Effector memory CD8-positive, alpha-beta T cell (primary cell): ENCODE measurements around the gene GRAMD1A.

ENCODE experiments used
- ATAC-seq: fragments of 150-1000 bp; cut with Tn5 transposase; replicated peaks from 2 replicates; pipeline ENCODE4 v1.10.0; 2021; ENCODE audit warnings: mild to moderate bottlenecking, moderate library complexity
- DNase-seq, 3 experiments: peaks; one replicate each; pipeline ENCODE4 v3.0.0; 2021
- H3K27ac Mint-ChIP-seq, 2 donors: one replicate each; pipeline ENCODE4 v1.8.0; 2022; ENCODE audit warnings: mild to moderate bottlenecking in 2 of 2, mixed read lengths in 2 of 2, moderate library complexity in 2 of 2
- H3K27me3 Mint-ChIP-seq, 2 donors: one replicate each; pipeline ENCODE4 v1.8.0; 2022; ENCODE audit warnings: mixed read lengths in 2 of 2
- H3K36me3 Mint-ChIP-seq: one replicate; pipeline ENCODE4 v1.8.0; 2022; ENCODE audit warnings: mild to moderate bottlenecking, moderate library complexity, mixed read lengths; ENCODE audit not compliant: insufficient read depth
- H3K4me1 Mint-ChIP-seq, 2 donors: one replicate each; pipeline ENCODE4 v1.8.0; 2022; ENCODE audit warnings: low read depth in 2 of 2, mixed read lengths in 2 of 2
- H3K4me3 Mint-ChIP-seq, 2 donors: one replicate each; pipeline ENCODE4 v1.8.0; 2022; ENCODE audit warnings: mild to moderate bottlenecking in 2 of 2, mixed read lengths in 2 of 2, moderate library complexity in 2 of 2
- H3K9me3 Mint-ChIP-seq, 2 donors: one replicate each; pipeline ENCODE4 v1.8.0; 2022; ENCODE audit warnings: mixed read lengths in 2 of 2

The GRAMD1A gene

GRCh38 chr19:35055715-35056179, 55.6 kb downstream of the GRAMD1A start:
- Mint-ChIP-seq H3K27me3 (peaks cover 18 to 19% of the 10 kb centered on the region in 2 donors), H3K27ac (no peak overlapping the region), H3K4me1 (peaks cover 0 to 4% of the 10 kb centered on the region in 2 donors), H3K36me3 (no peaks in the 10 kb centered on the region), H3K9me3 (no peaks in the 10 kb centered on the region), H3K4me3 (no peak overlapping the region)
- DNase-seq = no peak
- peak; percentile 40 for ATAC-seq

DNA sequence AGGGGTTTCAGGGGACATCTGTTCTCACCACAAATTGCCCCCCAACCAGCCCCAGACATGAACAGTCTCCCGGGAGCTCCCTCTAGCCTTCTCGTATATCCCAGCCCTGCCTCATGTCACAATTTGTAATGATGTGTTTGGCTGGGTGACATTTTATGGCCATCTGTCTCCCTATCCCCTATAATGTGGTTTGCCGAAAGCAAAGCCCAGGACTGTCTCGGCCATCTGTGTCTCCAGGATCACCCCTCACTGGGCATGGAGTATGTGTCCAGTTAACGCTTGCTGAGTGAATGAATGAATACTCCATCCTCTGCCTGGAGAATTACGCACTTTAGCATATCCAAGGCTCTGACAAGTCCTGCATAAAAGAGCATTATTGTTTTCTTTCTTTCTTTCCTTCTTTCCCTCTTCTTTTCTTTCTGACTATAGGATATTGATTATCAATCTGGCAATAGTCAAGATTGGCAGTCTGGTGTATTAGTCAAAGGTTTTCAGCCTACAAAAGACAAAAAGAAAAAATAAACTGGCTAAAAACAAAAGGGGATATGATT, 56.5 kb downstream of the GRAMD1A start:
- DNase-seq (no peak), ATAC-seq (no peak)
- Mint-ChIP-seq H3K27ac (no peak overlapping the region), H3K36me3 (no peaks in the 10 kb centered on the region), H3K4me3 (no peak overlapping the region), H3K4me1 (peaks cover 0 to 4% of the 10 kb centered on the region in 2 donors), H3K9me3 (no peaks in the 10 kb centered on the region), H3K27me3 (peaks cover 18 to 19% of the 10 kb centered on the region in 2 donors)

DNA sequence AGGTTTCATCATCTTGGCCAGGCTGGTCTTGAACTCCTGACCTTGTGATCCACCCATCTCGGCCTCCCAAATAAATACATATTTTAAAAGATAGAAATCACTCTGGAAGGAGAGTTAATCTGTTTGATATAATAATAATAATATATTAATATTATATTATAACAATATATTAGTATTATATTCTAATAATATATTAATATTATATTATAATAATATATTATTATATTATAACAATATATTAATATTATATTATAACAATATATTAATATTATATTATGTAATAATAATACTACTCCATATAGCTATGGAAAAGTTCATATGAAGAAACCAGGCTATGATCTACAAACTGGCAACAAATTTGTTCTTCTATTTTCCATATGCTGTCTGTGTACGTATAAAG, 58.2 kb downstream of the GRAMD1A start:
- Mint-ChIP-seq H3K36me3 (no peaks in the 10 kb centered on the region), H3K4me1 (peaks cover 0 to 4% of the 10 kb centered on the region in 2 donors), H3K9me3 (no peaks in the 10 kb centered on the region), H3K27ac (no peak overlapping the region), H3K4me3 (no peak overlapping the region), H3K27me3 (peaks cover 18 to 19% of the 10 kb centered on the region in 2 donors)
- DNase-seq (no peak), ATAC-seq (no peak)

GRCh38 chr19:35059006-35059798, 59.1 kb downstream of the GRAMD1A start:
- Mint-ChIP-seq H3K36me3 (no peaks in the 10 kb centered on the region), H3K27me3 (peaks cover 18 to 19% of the 10 kb centered on the region in 2 donors), H3K9me3 (no peaks in the 10 kb centered on the region), H3K27ac (no peak overlapping the region), H3K4me1 (peaks cover 0 to 4% of the 10 kb centered on the region in 2 donors), H3K4me3 (no peak overlapping the region)
- ATAC-seq = no peak
- DNase-seq = no peak

DNA sequence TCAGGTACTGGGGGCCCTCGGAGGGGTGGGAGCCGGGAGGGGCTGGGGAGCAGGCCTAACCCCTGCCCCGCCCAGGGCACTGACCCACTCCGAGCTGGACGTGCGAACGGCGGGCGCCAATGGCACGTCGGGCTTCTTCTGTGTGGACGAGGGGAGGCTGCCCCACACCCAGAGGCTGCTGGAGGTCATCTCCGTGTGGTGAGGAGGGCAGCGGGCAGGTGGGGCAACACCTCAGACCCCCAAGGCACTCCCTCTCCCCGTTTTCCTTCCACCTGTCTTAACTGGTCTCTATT, 59.6 kb downstream of the GRAMD1A start:
- peaks cover 0 to 4% of the 10 kb centered on the region in 2 donors for H3K4me1 Mint-ChIP-seq
- ATAC-seq = no peak
- H3K4me3 Mint-ChIP-seq = no peak overlapping the region
- no peak for DNase-seq
- no peak overlapping the region for H3K27ac Mint-ChIP-seq
- H3K36me3 Mint-ChIP-seq = no peaks in the 10 kb centered on the region
- H3K9me3 Mint-ChIP-seq = no peaks in the 10 kb centered on the region
- peaks cover 18 to 19% of the 10 kb centered on the region in 2 donors for H3K27me3 Mint-ChIP-seq

DNA sequence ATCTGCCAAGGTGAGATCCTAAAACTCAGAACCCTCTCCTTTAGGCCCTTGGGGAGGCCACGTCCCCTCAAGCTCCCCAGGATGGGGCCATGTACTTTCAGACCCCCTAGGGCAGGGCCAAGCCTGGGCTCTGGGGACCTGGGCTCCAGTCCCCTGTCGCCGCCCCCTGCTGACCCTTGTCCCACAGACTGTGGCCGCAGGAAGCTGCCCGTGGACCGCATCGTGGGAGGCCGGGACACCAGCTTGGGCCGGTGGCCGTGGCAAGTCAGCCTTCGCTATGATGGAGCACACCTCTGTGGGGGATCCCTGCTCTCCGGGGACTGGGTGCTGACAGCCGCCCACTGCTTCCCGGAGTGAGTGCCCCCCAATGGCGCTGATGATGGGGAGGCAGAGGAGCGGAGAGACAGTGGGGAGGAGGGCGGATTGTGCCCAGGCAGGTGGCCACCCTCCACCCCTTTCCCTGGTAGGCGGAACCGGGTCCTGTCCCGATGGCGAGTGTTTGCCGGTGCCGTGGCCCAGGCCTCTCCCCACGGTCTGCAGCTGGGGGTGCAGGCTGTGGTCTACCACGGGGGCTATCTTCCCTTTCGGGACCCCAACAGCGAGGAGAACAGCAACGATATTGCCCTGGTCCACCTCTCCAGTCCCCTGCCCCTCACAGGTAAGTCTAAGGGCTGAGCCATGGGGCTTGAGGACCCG, 60.2 kb downstream of the GRAMD1A start:
- no peaks in the 10 kb centered on the region for H3K9me3 Mint-ChIP-seq
- no peaks in the 10 kb centered on the region for H3K36me3 Mint-ChIP-seq
- no peak for ATAC-seq
- no peak for DNase-seq
- H3K27me3 Mint-ChIP-seq = peaks cover 18 to 19% of the 10 kb centered on the region in 2 donors
- H3K27ac Mint-ChIP-seq = no peak overlapping the region
- H3K4me3 Mint-ChIP-seq = no peak overlapping the region
- H3K4me1 Mint-ChIP-seq = peaks cover 0 to 4% of the 10 kb centered on the region in 2 donors

DNA sequence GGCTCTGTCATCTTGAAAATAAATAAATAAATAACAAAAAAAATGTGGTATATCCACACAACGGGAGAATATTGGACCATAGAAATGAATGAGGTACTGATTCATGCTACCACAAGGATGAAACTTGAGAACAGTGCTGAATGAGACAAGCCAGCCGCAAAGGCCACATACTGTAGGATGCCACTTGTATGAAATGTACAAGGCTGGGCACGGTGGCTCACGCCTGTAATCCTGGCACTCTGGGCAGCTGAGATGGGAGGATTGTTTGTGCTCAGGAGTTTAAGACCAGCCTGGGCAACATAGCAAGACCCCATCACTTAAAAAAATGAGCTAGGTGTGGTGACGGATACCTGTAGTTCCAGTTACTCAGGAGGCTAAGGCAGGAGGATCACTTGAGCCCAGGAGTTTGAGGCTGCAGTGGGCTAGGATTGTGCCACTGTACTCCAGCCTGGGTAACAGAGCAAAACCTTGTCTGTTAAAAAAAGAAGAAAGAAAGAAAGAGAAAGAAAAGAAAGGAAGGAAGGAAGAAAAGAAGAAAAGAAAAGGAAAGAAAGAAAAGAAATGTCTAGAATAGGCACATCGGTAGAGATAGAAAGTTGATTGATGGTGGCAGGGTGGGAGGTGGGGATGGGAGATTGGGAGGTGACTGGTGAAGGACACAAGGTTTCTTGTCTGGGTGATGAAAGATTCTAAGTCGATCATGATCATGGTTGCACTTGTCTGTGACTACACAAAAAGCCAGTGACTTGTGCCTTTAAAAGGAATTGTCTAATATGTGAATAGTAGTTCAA, 61.7 kb downstream of the GRAMD1A start:
- no peaks in the 10 kb centered on the region for H3K36me3 Mint-ChIP-seq
- no peak for ATAC-seq
- no peak overlapping the region for H3K4me3 Mint-ChIP-seq
- H3K27me3 Mint-ChIP-seq = peaks cover 4 to 8% of the 10 kb centered on the region in 2 donors
- DNase-seq = no peak
- H3K9me3 Mint-ChIP-seq = no peaks in the 10 kb centered on the region
- no peak overlapping the region for H3K27ac Mint-ChIP-seq
- H3K4me1 Mint-ChIP-seq = peaks cover 0 to 2% of the 10 kb centered on the region in 2 donors

DNA sequence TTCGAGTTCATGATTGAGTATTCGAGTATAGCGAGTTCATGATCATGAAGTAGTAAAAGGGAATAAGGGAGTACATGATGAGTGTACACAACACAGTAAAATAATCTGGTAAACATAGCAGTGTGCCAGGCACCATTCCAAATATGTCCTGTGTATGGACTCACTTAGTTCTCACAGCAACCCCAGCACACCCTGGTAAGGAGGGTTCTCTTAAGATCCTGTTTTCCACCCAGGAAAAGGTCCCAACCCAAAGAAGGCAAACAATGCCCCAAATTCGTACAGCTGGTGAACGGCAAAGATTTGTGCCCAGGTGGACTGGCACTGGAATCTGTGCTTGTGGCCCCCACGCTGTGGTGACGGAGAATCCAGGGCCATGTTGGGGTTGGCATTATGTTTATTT, 62.8 kb downstream of the GRAMD1A start:
- Mint-ChIP-seq H3K4me1 (peaks cover 3 to 5% of the 10 kb centered on the region in 2 donors), H3K9me3 (no peaks in the 10 kb centered on the region), H3K4me3 (no peak overlapping the region), H3K27ac (no peak overlapping the region), H3K36me3 (peaks cover 2% of the 10 kb centered on the region), H3K27me3 (peaks cover 0 to 5% of the 10 kb centered on the region in 2 donors)
- DNase-seq (no peak), ATAC-seq (no peak)

DNA sequence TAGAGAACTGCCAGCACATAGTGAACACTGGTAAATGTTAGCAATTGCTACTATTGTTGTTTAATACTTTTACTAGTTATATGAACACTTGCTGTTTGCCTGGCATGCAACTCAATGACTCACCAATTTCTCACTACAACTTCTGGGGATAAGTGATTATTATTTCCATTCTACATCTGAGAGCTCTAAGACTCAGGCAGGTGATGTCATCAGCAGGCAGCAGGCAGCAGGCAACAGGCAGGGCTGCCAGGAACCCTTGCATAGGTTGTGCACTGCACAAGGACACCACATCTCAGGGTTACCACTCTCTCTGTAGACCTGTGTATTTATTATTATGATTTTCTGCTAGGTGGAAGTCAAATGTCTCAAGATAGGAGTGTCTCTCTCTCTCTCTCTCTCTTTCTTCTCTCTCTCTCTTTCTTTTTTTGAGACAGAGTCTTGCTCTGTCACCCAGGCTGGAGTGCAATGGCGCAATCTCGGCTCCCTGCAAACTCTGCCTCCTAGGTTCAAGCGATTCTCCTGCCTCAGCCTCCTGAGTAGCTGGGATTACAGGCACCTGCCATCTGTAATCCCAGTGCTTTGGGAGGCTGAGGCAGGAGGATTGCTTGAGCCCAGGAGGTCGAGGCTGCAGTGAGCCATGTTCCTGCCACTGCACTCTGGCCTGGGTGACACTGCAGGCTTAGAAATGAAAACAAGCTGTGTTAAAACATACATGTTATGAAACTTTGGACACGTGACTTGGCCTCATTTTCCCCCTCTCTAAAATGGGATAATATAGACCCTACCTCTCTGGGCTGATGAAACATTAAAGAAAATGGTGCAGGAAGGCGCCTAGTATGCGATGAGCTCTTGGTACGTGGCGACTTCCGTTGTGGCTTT, 64.1 kb downstream of the GRAMD1A start:
- no peak overlapping the region for H3K4me3 Mint-ChIP-seq
- peak overlapping the region; percentile 69 to 90 for H3K27ac Mint-ChIP-seq
- H3K36me3 Mint-ChIP-seq = peaks cover 2% of the 10 kb centered on the region
- H3K4me1 Mint-ChIP-seq = peaks cover 3 to 5% of the 10 kb centered on the region in 2 donors
- H3K9me3 Mint-ChIP-seq = no peaks in the 10 kb centered on the region
- DNase-seq = no peak
- ATAC-seq = peak; percentile 20
- H3K27me3 Mint-ChIP-seq = peaks cover under 1 to 5% of the 10 kb centered on the region in 2 donors

- DNase-seq = no peak
- H3K27ac Mint-ChIP-seq = no peak overlapping the region
- H3K36me3 Mint-ChIP-seq = peaks cover 2% of the 10 kb centered on the region
- ATAC-seq = no peak
- peaks cover 3 to 5% of the 10 kb centered on the region in 2 donors for H3K4me1 Mint-ChIP-seq
- H3K27me3 Mint-ChIP-seq = peaks cover 0 to 10% of the 10 kb centered on the region in 2 donors
- no peaks in the 10 kb centered on the region for H3K9me3 Mint-ChIP-seq
- no peak overlapping the region for H3K4me3 Mint-ChIP-seq
Observed at GRCh38 chr19:35065574-35065973, 65.5 kb downstream of the GRAMD1A start.

DNA sequence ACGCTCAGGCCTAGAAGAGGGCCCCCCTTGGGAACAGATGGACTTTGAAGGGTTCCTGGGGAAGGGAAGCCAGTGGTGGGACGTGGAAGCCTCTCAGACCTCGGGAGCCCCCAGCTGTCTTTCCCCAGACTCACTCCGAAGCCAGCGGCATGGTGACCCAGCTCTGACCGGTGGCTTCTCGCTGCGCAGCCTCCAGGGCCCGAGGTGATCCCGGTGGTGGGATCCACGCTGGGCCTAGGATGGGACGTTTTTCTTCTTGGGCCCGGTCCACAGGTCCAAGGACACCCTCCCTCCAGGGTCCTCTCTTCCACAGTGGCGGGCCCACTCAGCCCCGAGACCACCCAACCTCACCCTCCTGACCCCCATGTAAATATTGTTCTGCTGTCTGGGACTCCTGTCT, 66.0 kb downstream of the GRAMD1A start:
- H3K9me3 Mint-ChIP-seq = no peaks in the 10 kb centered on the region
- H3K4me1 Mint-ChIP-seq = peaks cover 3 to 5% of the 10 kb centered on the region in 2 donors
- H3K36me3 Mint-ChIP-seq = peaks cover 2% of the 10 kb centered on the region
- H3K27me3 Mint-ChIP-seq = peaks cover 0 to 10% of the 10 kb centered on the region in 2 donors
- DNase-seq (no peak), ATAC-seq (no peak)
- no peak overlapping the region for H3K27ac Mint-ChIP-seq
- H3K4me3 Mint-ChIP-seq = no peak overlapping the region

DNA sequence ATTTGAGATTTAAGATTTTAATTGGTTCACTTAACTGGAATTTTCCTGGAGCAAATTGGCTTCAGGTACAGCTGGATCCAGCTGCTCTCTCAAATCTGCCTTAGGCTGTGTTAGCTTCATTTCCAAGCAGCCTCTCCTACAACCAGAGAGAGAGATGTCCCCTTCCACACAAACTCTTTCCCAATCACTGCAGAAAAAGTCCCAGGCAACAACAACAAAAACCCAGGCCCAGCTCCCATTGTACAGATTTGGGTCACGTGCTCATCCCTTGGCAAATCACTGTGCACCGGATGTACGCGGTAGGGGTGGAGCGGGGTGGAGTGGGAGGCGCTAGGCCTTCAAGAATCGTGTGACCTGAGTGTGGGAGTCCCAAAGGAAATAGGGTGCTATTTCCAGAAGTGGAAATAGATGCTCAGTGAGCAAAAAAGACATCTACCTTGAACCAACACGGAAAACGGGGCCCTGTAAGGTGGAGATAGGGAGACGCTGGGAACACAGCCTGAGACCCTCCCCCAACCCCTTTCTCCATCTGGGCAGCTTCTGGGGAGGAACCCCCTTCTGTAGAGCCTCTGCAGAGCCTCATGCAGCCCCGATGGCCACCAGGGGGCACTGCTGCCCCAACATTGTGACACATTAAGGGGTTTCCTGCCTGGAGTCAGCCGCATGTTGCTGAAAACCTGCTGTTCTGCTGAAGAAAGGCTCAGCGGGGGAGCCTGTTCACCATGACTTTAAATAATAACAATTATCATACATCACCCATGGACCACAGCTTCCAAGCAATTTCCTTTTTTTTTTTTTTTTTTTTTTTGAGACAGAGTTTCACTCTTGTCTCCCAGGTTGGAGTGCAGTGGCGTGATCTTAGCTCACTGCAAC, 66.8 kb downstream of the GRAMD1A start:
- H3K27ac Mint-ChIP-seq = peak overlapping the region in 1 of 2 donors; percentile 12
- peaks cover 2% of the 10 kb centered on the region for H3K36me3 Mint-ChIP-seq
- no peaks in the 10 kb centered on the region for H3K9me3 Mint-ChIP-seq
- no peak overlapping the region for H3K4me3 Mint-ChIP-seq
- peak; percentile 91 for ATAC-seq
- DNase-seq = peak; percentile 89 to 92 (median 90)
- peaks cover 3 to 5% of the 10 kb centered on the region in 2 donors for H3K4me1 Mint-ChIP-seq
- peaks cover 0 to 10% of the 10 kb centered on the region in 2 donors for H3K27me3 Mint-ChIP-seq
